HepG2 (cell line): ENCODE measurements around the gene PNN. TPM values are rescaled to one million over a fixed set of nuclear protein-coding genes. Genes with fewer than 3 reads are reported as not detected.

Experiments
- HOXD1 ChIP-seq: sonication (generic); formaldehyde crosslinking; IDR thresholded peaks from 2 replicates; pipeline ENCODE4 v1.5.0; 2020; ENCODE audit warnings: missing genetic modification reagents
- JARID2 ChIP-seq: sonication (generic); formaldehyde crosslinking; IDR thresholded peaks from 2 replicates; pipeline ENCODE4 v1.8.1; 2023; ENCODE audit warnings: missing genetic modification reagents, inconsistent platforms; ENCODE audit not compliant: insufficient replicate concordance
- KAT7 ChIP-seq: IDR thresholded peaks from 2 replicates; pipeline ENCODE4 v1.6.1; 2018; ENCODE audit warnings: borderline replicate concordance, missing compliant biosample characterization
- KDM1A ChIP-seq: IDR thresholded peaks from 2 replicates; pipeline ENCODE4 v1.6.1; 2016; ENCODE audit warnings: missing compliant biosample characterization
- KLF16 ChIP-seq, 2 experiments: sonication (generic) in 1 of 2; formaldehyde crosslinking in 1 of 2; IDR thresholded peaks; 2 replicates each; pipeline versions ENCODE4 v1.6.1 to v1.8.0; 2016 to 2023; ENCODE audit warnings: missing genetic modification reagents in 2 of 2, missing compliant biosample characterization in 1 of 2
- MTF2 ChIP-seq: sonication (generic); formaldehyde crosslinking; IDR thresholded peaks from 2 replicates; pipeline ENCODE4 v1.5.0; 2020; ENCODE audit warnings: missing genetic modification reagents, borderline replicate concordance
- NONO ChIP-seq, 2 experiments: fragments of 450-650 bp in 1 of 2; sonication (generic) in 1 of 2; formaldehyde crosslinking in 1 of 2; IDR thresholded peaks in 1 of 2; conservative IDR thresholded peaks in 1 of 2; 2 replicates each; pipeline versions ENCODE4 v1.6.1 to v1.8.0; 2017 to 2022; ENCODE audit warnings: mild to moderate bottlenecking in 1 of 2, missing genetic modification reagents in 1 of 2, moderate library complexity in 1 of 2
- SNRNP70 ChIP-seq: fragments of 200-400 bp; formaldehyde crosslinking; IDR thresholded peaks from 2 replicates; pipeline ENCODE4 v1.6.1; 2017; ENCODE audit warnings: mild to moderate bottlenecking, low read depth, low read length, moderate library complexity
- SSRP1 ChIP-seq: IDR thresholded peaks from 2 replicates; pipeline ENCODE4 v1.6.1; 2016; ENCODE audit warnings: control low read depth
- STAG1 ChIP-seq: sonication (generic); formaldehyde crosslinking; IDR thresholded peaks from 2 replicates; pipeline ENCODE4 v1.4.0; 2020; ENCODE audit warnings: missing genetic modification reagents
- YEATS2 ChIP-seq: sonication (generic); formaldehyde crosslinking; IDR thresholded peaks from 2 replicates; pipeline ENCODE4 v1.4.0; 2020; ENCODE audit warnings: missing genetic modification reagents, borderline replicate concordance
- ZNF251 ChIP-seq: sonication (generic); formaldehyde crosslinking; IDR thresholded peaks from 2 replicates; pipeline ENCODE4 v1.9.0; 2021; ENCODE audit warnings: mild to moderate bottlenecking, missing genetic modification reagents
- ZNF253 ChIP-seq: sonication (generic); formaldehyde crosslinking; IDR thresholded peaks from 2 replicates; pipeline ENCODE4 v1.8.0; 2022; ENCODE audit warnings: mild to moderate bottlenecking, missing genetic modification reagents, borderline replicate concordance
- ZNF256 ChIP-seq: sonication (generic); formaldehyde crosslinking; conservative IDR thresholded peaks from 2 replicates; pipeline ENCODE4 v1.4.0; 2020; ENCODE audit warnings: missing genetic modification reagents
- ZNF496 ChIP-seq: sonication (generic); formaldehyde crosslinking; IDR thresholded peaks from 2 replicates; pipeline ENCODE4 v1.8.1; 2023; ENCODE audit warnings: mild to moderate bottlenecking, moderate library complexity, missing genetic modification reagents; ENCODE audit not compliant: insufficient replicate concordance
- ZNF780A ChIP-seq: sonication (generic); formaldehyde crosslinking; IDR thresholded peaks from 2 replicates; pipeline ENCODE4 v1.8.0; 2022; ENCODE audit warnings: mild to moderate bottlenecking, missing genetic modification reagents, moderate library complexity
- polyA plus RNA-seq, 8 experiments: library from polyadenylated mRNA; depleted of rRNA in 3 of 8; stranded (reverse) in 7 of 8; unstranded in 1 of 8; fragments of >200 nt; fragmentation: Illumina TruSeq in 4 of 8; extraction: Trizol in 4 of 8; gene quantifications; 2 replicates each; pipeline versions ENCODE4 v1.2.1 to v1.2.3, GENCODE V29; 2011 to 2016; ENCODE audit warnings: low read depth in 4 of 8, missing spikeins in 1 of 8, mixed read lengths in 1 of 8; ENCODE audit not compliant: insufficient read depth in 1 of 8
- total RNA-seq, 5 experiments: library from RNA; depleted of rRNA; stranded (reverse); fragments of >200 nt; fragmentation: Illumina TruSeq; extraction: Trizol; gene quantifications; 2 replicates each; pipeline ENCODE4 v1.2.3, GENCODE V29; 2016; ENCODE audit warnings: low read depth in 1 of 5
- TF ChIP-seq, protein P1 (sequence below): sonication (generic); formaldehyde crosslinking; IDR thresholded peaks from 2 replicates; pipeline ENCODE4 v1.4.0; 2020; ENCODE audit warnings: mild to moderate bottlenecking, missing genetic modification reagents, borderline replicate concordance
- TF ChIP-seq, protein P2 (sequence below): sonication (generic); formaldehyde crosslinking; IDR thresholded peaks from 2 replicates; pipeline ENCODE4; 2020; ENCODE audit warnings: missing genetic modification reagents, mild to moderate bottlenecking, borderline replicate concordance
- TF ChIP-seq, protein P3 (sequence below): sonication (generic); formaldehyde crosslinking; IDR thresholded peaks from 2 replicates; pipeline ENCODE4 v1.8.0; 2022; ENCODE audit warnings: mild to moderate bottlenecking, missing genetic modification reagents
- TF ChIP-seq, protein P4 (sequence below): sonication (generic); formaldehyde crosslinking; IDR thresholded peaks from 2 replicates; pipeline ENCODE4 v1.4.0; 2020; ENCODE audit warnings: mild to moderate bottlenecking, missing genetic modification reagents

PNN gene
- total and polyA plus RNA-seq, 2 of the 13 experiments (the other 11 are each of a cell fraction or from before 2014, with no cell fraction given), result 58.0 to 214 TPM

DNA sequence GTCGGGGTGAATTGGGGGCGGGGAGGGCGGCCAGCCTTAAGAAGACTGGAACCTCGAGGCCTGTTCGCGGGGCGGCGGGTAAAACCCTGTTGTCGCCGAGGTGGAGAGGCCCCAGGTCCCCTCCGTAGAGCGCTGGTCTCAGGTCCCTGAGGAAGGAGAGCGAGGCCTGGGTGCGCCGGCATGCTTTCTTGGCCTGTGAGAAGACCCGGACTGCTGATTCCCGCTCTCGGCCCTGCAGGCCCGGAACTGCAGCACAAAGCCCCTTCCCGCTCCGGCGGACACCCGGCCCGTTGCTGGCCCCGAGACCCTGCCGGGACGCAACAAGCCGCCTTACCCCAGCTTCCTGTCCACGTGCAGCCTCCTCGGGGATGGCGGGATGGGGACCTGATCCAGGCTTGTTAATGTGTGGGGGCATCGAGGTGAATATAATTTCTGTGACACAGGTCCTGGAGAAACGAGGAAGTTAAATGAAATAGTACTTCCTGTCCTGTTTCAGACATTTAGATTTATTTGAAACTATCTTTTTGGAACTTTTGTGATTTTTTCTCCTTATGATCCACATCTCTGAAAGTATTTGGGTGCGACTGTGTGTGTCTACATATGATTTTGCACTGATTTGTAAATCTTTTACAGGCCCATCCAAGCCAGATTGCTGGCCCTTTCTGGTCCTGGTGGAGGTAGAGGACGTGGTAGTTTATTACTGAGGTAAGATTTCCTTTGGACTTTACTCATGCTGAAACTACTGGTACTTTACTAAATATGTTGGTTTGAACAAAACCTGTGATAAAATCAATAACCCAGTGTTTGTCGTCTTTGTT, 600 bp downstream of the PNN start (continued):
- TF ChIP-seq, protein P1, sequence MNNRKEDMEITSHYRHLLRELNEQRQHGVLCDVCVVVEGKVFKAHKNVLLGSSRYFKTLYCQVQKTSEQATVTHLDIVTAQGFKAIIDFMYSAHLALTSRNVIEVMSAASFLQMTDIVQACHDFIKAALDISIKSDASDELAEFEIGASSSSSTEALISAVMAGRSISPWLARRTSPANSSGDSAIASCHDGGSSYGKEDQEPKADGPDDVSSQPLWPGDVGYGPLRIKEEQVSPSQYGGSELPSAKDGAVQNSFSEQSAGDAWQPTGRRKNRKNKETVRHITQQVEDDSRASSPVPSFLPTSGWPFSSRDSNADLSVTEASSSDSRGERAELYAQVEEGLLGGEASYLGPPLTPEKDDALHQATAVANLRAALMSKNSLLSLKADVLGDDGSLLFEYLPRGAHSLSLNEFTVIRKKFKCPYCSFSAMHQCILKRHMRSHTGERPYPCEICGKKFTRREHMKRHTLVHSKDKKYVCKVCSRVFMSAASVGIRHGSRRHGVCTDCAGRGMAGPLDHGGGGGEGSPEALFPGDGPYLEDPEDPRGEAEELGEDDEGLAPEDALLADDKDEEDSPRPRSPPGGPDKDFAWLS (CRISPR knock-in tag), result peak; percentile 95
- no peak for TF ChIP-seq ZNF780A (CRISPR knock-in tag)
- TF ChIP-seq SSRP1 (CRISPR knock-in tag), result peak; percentile 69; the same call in 1 of the 2 replicates
- no peak for TF ChIP-seq ZNF251
- TF ChIP-seq HOXD1, result peak; percentile 8; the same call in 1 of the 2 replicates
- TF ChIP-seq STAG1 (CRISPR knock-in tag), result no peak; the same call in 1 of the 2 replicates
- peak; percentile 99 for TF ChIP-seq ZNF256 (CRISPR knock-in tag)
- peak; percentile 43; the same call in 1 of the 2 replicates for TF ChIP-seq ZNF253 (CRISPR knock-in tag)
- no peak for TF ChIP-seq KDM1A
- no peak for TF ChIP-seq ZNF496 (CRISPR knock-in tag)
- peak in 1 of 2 experiments; percentile 65; a peak in 1 of 4 replicates for TF ChIP-seq KLF16 (CRISPR knock-in tag; IDR thresholded peaks at IDR 0.05)
- TF ChIP-seq, protein P2, sequence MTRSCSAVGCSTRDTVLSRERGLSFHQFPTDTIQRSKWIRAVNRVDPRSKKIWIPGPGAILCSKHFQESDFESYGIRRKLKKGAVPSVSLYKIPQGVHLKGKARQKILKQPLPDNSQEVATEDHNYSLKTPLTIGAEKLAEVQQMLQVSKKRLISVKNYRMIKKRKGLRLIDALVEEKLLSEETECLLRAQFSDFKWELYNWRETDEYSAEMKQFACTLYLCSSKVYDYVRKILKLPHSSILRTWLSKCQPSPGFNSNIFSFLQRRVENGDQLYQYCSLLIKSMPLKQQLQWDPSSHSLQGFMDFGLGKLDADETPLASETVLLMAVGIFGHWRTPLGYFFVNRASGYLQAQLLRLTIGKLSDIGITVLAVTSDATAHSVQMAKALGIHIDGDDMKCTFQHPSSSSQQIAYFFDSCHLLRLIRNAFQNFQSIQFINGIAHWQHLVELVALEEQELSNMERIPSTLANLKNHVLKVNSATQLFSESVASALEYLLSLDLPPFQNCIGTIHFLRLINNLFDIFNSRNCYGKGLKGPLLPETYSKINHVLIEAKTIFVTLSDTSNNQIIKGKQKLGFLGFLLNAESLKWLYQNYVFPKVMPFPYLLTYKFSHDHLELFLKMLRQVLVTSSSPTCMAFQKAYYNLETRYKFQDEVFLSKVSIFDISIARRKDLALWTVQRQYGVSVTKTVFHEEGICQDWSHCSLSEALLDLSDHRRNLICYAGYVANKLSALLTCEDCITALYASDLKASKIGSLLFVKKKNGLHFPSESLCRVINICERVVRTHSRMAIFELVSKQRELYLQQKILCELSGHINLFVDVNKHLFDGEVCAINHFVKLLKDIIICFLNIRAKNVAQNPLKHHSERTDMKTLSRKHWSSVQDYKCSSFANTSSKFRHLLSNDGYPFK (CRISPR knock-in tag), result peak; percentile 90
- no peak for TF ChIP-seq NONO (IDR thresholded peaks at IDR 0.05)
- no peak for TF ChIP-seq NONO (CRISPR knock-in tag; conservative IDR thresholded peaks at IDR 0.05)
- TF ChIP-seq JARID2, result no peak
- TF ChIP-seq, protein P3, sequence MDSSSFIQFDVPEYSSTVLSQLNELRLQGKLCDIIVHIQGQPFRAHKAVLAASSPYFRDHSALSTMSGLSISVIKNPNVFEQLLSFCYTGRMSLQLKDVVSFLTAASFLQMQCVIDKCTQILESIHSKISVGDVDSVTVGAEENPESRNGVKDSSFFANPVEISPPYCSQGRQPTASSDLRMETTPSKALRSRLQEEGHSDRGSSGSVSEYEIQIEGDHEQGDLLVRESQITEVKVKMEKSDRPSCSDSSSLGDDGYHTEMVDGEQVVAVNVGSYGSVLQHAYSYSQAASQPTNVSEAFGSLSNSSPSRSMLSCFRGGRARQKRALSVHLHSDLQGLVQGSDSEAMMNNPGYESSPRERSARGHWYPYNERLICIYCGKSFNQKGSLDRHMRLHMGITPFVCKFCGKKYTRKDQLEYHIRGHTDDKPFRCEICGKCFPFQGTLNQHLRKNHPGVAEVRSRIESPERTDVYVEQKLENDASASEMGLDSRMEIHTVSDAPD (CRISPR knock-in tag), result no peak
- no peak for TF ChIP-seq MTF2 (CRISPR knock-in tag)
- no peak for TF ChIP-seq SNRNP70
- TF ChIP-seq YEATS2 (CRISPR knock-in tag), result no peak; the same call in 1 of the 2 replicates
- TF ChIP-seq, protein P4, sequence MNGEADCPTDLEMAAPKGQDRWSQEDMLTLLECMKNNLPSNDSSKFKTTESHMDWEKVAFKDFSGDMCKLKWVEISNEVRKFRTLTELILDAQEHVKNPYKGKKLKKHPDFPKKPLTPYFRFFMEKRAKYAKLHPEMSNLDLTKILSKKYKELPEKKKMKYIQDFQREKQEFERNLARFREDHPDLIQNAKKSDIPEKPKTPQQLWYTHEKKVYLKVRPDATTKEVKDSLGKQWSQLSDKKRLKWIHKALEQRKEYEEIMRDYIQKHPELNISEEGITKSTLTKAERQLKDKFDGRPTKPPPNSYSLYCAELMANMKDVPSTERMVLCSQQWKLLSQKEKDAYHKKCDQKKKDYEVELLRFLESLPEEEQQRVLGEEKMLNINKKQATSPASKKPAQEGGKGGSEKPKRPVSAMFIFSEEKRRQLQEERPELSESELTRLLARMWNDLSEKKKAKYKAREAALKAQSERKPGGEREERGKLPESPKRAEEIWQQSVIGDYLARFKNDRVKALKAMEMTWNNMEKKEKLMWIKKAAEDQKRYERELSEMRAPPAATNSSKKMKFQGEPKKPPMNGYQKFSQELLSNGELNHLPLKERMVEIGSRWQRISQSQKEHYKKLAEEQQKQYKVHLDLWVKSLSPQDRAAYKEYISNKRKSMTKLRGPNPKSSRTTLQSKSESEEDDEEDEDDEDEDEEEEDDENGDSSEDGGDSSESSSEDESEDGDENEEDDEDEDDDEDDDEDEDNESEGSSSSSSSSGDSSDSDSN (CRISPR knock-in tag), result peak; percentile 97
- TF ChIP-seq KAT7 (CRISPR knock-in tag), result peak; percentile 99; the same call in 1 of the 2 replicates
